Right lobe of liver (tissue), 6 donors: ENCODE measurements around the gene FOXP3. TPM values are rescaled to one million over a fixed set of nuclear protein-coding genes. Genes with fewer than 3 reads are reported as not detected.

Experiments used
- ATAC-seq, 4 donors: fragments of 200-7000 bp; cut with Tn5 transposase; one replicate each; pipeline ENCODE4 v1.9.1; 2020; ENCODE audit warnings: mild to moderate bottlenecking in 4 of 4, moderate library complexity in 4 of 4
- DNase-seq, 3 donors: peaks; one replicate each; pipeline ENCODE4 v3.0.0-alpha.2; 2020
- H3K27ac ChIP-seq, 3 donors: fragments of 200-600 bp; one replicate each; pipeline ENCODE4 v1.8.0; 2022
- H3K27me3 ChIP-seq, 2 donors: fragments of 200-600 bp; one replicate each; pipeline ENCODE4 v1.8.0; 2022
- H3K36me3 ChIP-seq, 4 donors: fragments of 200-600 bp; sonication (generic) in 1 of 4; one replicate each; pipeline versions ENCODE4 v1.5.1 to v1.8.0; 2017 to 2022; ENCODE audit warnings: control low read depth in 1 of 4
- H3K4me1 ChIP-seq, 4 donors: fragments of 200-600 bp; sonication (generic) in 1 of 4; one replicate each; pipeline versions ENCODE4 v1.5.1 to v1.8.0; 2017 to 2022; ENCODE audit warnings: control low read depth in 1 of 4
- H3K4me3 ChIP-seq, 3 donors: fragments of 200-600 bp; one replicate each; pipeline ENCODE4 v1.8.0; 2022
- H3K9me3 ChIP-seq, 4 donors: fragments of 200-600 bp; sonication (generic) in 1 of 4; one replicate each; pipeline versions ENCODE4 v1.5.1 to v1.8.0; 2017 to 2022; ENCODE audit warnings: control low read depth in 1 of 4
- POLR2A ChIP-seq: fragments of 450-650 bp; IDR thresholded peaks from one replicate; pipeline ENCODE4 v1.6.1; 2017; ENCODE audit warnings: antibody characterized with exemption, mild to moderate bottlenecking
- WGBS: methylation state at CpG from one replicate; pipeline ENCODE4 v1.1.6; 2018; ENCODE audit warnings: low coverage, low lambda C conversion rate; ENCODE audit not compliant: insufficient coverage; ENCODE audit errors: missing lambda C conversion rate; 5-methylcytosine and 5-hydroxymethylcytosine counted together
- intact Hi-C, 2 donors: fragments of 100-400 bp; cut with DNase I; formaldehyde crosslinking; loops; one replicate each; pipeline versions ENCODE4 v1.11.2 to v1.14.1; 2022
- total RNA-seq, 6 experiments: library from RNA; depleted of rRNA in 2 of 6; stranded (reverse); fragments of >200 nt in 2 of 6; fragmentation: NEBNext Ultra II Directional in 3 of 6; extraction: Animal tissue kit (Norgen Biotek cat#: 25700) in 3 of 6; gene quantifications; one replicate each; pipeline versions ENCODE4 v1.1.0 to v1.2.4, GENCODE V29; 2016 to 2023
- TF ChIP-seq, protein P1 (sequence below), 4 donors: fragments of 200-600 bp in 3 of 4; fragments of 450-650 bp in 1 of 4; IDR thresholded peaks; one replicate each; pipeline versions ENCODE4 v1.5.1 to v1.8.0; 2016 to 2022; ENCODE audit warnings: antibody characterized with exemption in 4 of 4, mild to moderate bottlenecking in 2 of 4
- donor health status: DM: no; HTN: yes; CAD: no.
- donor health status: DM: no; HTN: no; CAD: no.
- donor health status: DM: no; HTN: no; CAD: no.
- donor health status: DM: no; HTN: yes; CAD: no.
- donor health status: DM: no; HTN: yes; CAD: no.

FOXP3 gene
- total RNA-seq, 6 experiments from 2014 or later, result 0.18 to 1.2 (median 0.32) TPM

GRCh38 chrX:49277535-49277830, 13.0 kb upstream of the FOXP3 start:
- intact Hi-C loops, result no loop called here
- whole genome bisulfite sequencing, result 59% methylated on average over 3 of the region's 3 CpGs
- no peak overlapping the region for H3K4me3 ChIP-seq
- TF ChIP-seq POLR2A, result no peak
- TF ChIP-seq, protein P1, sequence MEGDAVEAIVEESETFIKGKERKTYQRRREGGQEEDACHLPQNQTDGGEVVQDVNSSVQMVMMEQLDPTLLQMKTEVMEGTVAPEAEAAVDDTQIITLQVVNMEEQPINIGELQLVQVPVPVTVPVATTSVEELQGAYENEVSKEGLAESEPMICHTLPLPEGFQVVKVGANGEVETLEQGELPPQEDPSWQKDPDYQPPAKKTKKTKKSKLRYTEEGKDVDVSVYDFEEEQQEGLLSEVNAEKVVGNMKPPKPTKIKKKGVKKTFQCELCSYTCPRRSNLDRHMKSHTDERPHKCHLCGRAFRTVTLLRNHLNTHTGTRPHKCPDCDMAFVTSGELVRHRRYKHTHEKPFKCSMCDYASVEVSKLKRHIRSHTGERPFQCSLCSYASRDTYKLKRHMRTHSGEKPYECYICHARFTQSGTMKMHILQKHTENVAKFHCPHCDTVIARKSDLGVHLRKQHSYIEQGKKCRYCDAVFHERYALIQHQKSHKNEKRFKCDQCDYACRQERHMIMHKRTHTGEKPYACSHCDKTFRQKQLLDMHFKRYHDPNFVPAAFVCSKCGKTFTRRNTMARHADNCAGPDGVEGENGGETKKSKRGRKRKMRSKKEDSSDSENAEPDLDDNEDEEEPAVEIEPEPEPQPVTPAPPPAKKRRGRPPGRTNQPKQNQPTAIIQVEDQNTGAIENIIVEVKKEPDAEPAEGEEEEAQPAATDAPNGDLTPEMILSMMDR (IDR thresholded peaks at IDR 0.05), result no peak
- no peak overlapping the region for H3K27ac ChIP-seq
- no peaks in the 10 kb centered on the region for H3K27me3 ChIP-seq
- H3K4me1 ChIP-seq, result peaks cover 0 to 3% (median 0%) of the 10 kb centered on the region in 4 donors
- DNase-seq (no peak), ATAC-seq (no peak)
- no peaks in the 10 kb centered on the region for H3K36me3 ChIP-seq
- H3K9me3 ChIP-seq, result no peaks in the 10 kb centered on the region

- DNase-seq (no peak), ATAC-seq (no peak)
- Histone ChIP-seq H3K27me3 (no peaks in the 10 kb centered on the region), H3K4me1 (peaks cover 0 to 4% (median 0%) of the 10 kb centered on the region in 4 donors), H3K27ac (no peak overlapping the region), H3K4me3 (no peak overlapping the region), H3K36me3 (no peaks in the 10 kb centered on the region), H3K9me3 (no peaks in the 10 kb centered on the region)
- 60% methylated on average over 15 of the region's 19 CpGs for WGBS
- TF ChIP-seq, protein P1 (IDR thresholded peaks at IDR 0.05), result no peak
- no peak for TF ChIP-seq POLR2A
- intact Hi-C loops, result no loop called here
Observed at GRCh38 chrX:49276671-49277534, 12.4 kb upstream of the FOXP3 start.

- Histone ChIP-seq H3K36me3 (no peaks in the 10 kb centered on the region), H3K27ac (no peak overlapping the region), H3K9me3 (no peaks in the 10 kb centered on the region), H3K4me1 (peaks cover 0 to 7% (median 0%) of the 10 kb centered on the region in 4 donors), H3K4me3 (no peak overlapping the region), H3K27me3 (no peaks in the 10 kb centered on the region)
- WGBS, result 45% methylated on average over 1 of the region's 1 CpG
- intact Hi-C loops, result no loop called here
- TF ChIP-seq, protein P1 (IDR thresholded peaks at IDR 0.05), result no peak
- TF ChIP-seq POLR2A, result no peak
- ATAC-seq (no peak), DNase-seq (no peak)
Observed at GRCh38 chrX:49276207-49276606, 11.7 kb upstream of the FOXP3 start.

GRCh38 chrX:49273181-49273727, 8.7 kb upstream of the FOXP3 start:
- H3K27ac ChIP-seq, result no peak overlapping the region
- no peaks in the 10 kb centered on the region for H3K36me3 ChIP-seq
- no peaks in the 10 kb centered on the region for H3K27me3 ChIP-seq
- DNase-seq (no peak), ATAC-seq (no peak)
- H3K4me3 ChIP-seq, result no peak overlapping the region
- TF ChIP-seq, protein P1 (IDR thresholded peaks at IDR 0.05), result no peak
- no peak for TF ChIP-seq POLR2A
- peaks cover 0 to 15% (median 0%) of the 10 kb centered on the region in 4 donors for H3K4me1 ChIP-seq
- intact Hi-C loops, result no loop called here
- H3K9me3 ChIP-seq, result no peaks in the 10 kb centered on the region
- 62% methylated on average over 7 of the region's 8 CpGs for WGBS
